HepG2 (cell line): ENCODE results near the gene CYP2W1. TPM values are rescaled to one million over a fixed set of nuclear protein-coding genes. Genes with fewer than 3 reads are reported as not detected.

Experiments
- BORCS8-MEF2B ChIP-seq: sonication (generic); formaldehyde crosslinking; IDR thresholded peaks from 2 replicates; pipeline ENCODE4 v1.8.0; 2022; ENCODE audit warnings: mild to moderate bottlenecking, missing genetic modification reagents
- DNMT1 ChIP-seq: sonication (generic); formaldehyde crosslinking; IDR thresholded peaks from 2 replicates; pipeline ENCODE4 v1.5.1; 2020; ENCODE audit warnings: mild to moderate bottlenecking, missing genetic modification reagents
- ELF4 ChIP-seq: sonication (generic); formaldehyde crosslinking; IDR thresholded peaks from 2 replicates; pipeline ENCODE4 v1.5.0; 2020; ENCODE audit warnings: missing genetic modification reagents, mild to moderate bottlenecking, moderate library complexity, borderline replicate concordance
- HOXA9 ChIP-seq: sonication (generic); formaldehyde crosslinking; IDR thresholded peaks from 2 replicates; pipeline ENCODE4 v1.8.1; 2022; ENCODE audit warnings: missing genetic modification reagents, mild to moderate bottlenecking, moderate library complexity, borderline replicate concordance
- KLF9 ChIP-seq: IDR thresholded peaks from 2 replicates; pipeline ENCODE4 v1.6.1; 2016; ENCODE audit warnings: low read depth
- NBN ChIP-seq: fragments of 450-650 bp; conservative IDR thresholded peaks from 2 replicates; pipeline ENCODE4 v1.6.1; 2017
- NR3C1 ChIP-seq: sonication (generic); formaldehyde crosslinking; IDR thresholded peaks from 2 replicates; pipeline ENCODE4 v1.4.0; 2020; ENCODE audit warnings: missing genetic modification reagents
- REPIN1 ChIP-seq: sonication (generic); formaldehyde crosslinking; IDR thresholded peaks from 2 replicates; pipeline ENCODE4 v1.8.0; 2022; ENCODE audit warnings: missing genetic modification reagents, low read depth, mild to moderate bottlenecking, borderline replicate concordance
- SCMH1 ChIP-seq: sonication (generic); formaldehyde crosslinking; IDR thresholded peaks from 2 replicates; pipeline ENCODE4 v1.9.0; 2021; ENCODE audit warnings: missing genetic modification reagents, mild to moderate bottlenecking, borderline replicate concordance
- SPEN ChIP-seq: sonication (generic); formaldehyde crosslinking; IDR thresholded peaks from 2 replicates; pipeline ENCODE4 v1.5.1; 2020; ENCODE audit warnings: low read depth, mild to moderate bottlenecking, missing genetic modification reagents
- ZNF589 ChIP-seq: sonication (generic); formaldehyde crosslinking; conservative IDR thresholded peaks from 2 replicates; pipeline ENCODE4 v1.8.0; 2022; ENCODE audit warnings: mild to moderate bottlenecking, moderate library complexity, missing genetic modification reagents
- polyA plus RNA-seq, 8 experiments: library from polyadenylated mRNA; depleted of rRNA in 3 of 8; stranded (reverse) in 7 of 8; unstranded in 1 of 8; fragments of >200 nt; fragmentation: Illumina TruSeq in 4 of 8; extraction: Trizol in 4 of 8; gene quantifications; 2 replicates each; pipeline versions ENCODE4 v1.2.1 to v1.2.3, GENCODE V29; 2011 to 2016; ENCODE audit warnings: low read depth in 4 of 8, missing spikeins in 1 of 8, mixed read lengths in 1 of 8; ENCODE audit not compliant: insufficient read depth in 1 of 8
- total RNA-seq, 5 experiments: library from RNA; depleted of rRNA; stranded (reverse); fragments of >200 nt; fragmentation: Illumina TruSeq; extraction: Trizol; gene quantifications; 2 replicates each; pipeline ENCODE4 v1.2.3, GENCODE V29; 2016; ENCODE audit warnings: low read depth in 1 of 5
- TF ChIP-seq, protein P1 (sequence below): sonication (generic); formaldehyde crosslinking; IDR thresholded peaks from 2 replicates; pipeline ENCODE4 v1.4.0; 2020; ENCODE audit warnings: missing genetic modification reagents
- TF ChIP-seq, protein P2 (sequence below): sonication (generic); formaldehyde crosslinking; IDR thresholded peaks from 2 replicates; pipeline ENCODE4 v1.8.1; 2023; ENCODE audit warnings: missing genetic modification reagents, mild to moderate bottlenecking, borderline replicate concordance
- TF ChIP-seq, protein P3 (sequence below): sonication (generic); formaldehyde crosslinking; IDR thresholded peaks from 2 replicates; pipeline ENCODE4 v1.5.0; 2020; ENCODE audit warnings: mild to moderate bottlenecking, missing genetic modification reagents, borderline replicate concordance
- TF ChIP-seq, protein P4 (sequence below): IDR thresholded peaks from 2 replicates; pipeline ENCODE4 v1.6.1; 2016

Gene CYP2W1
- total and polyA plus RNA-seq, 2 of the 13 experiments (the other 11 are each of a cell fraction or from before 2014, with no cell fraction given): 19.5 to 31.7 TPM

DNA sequence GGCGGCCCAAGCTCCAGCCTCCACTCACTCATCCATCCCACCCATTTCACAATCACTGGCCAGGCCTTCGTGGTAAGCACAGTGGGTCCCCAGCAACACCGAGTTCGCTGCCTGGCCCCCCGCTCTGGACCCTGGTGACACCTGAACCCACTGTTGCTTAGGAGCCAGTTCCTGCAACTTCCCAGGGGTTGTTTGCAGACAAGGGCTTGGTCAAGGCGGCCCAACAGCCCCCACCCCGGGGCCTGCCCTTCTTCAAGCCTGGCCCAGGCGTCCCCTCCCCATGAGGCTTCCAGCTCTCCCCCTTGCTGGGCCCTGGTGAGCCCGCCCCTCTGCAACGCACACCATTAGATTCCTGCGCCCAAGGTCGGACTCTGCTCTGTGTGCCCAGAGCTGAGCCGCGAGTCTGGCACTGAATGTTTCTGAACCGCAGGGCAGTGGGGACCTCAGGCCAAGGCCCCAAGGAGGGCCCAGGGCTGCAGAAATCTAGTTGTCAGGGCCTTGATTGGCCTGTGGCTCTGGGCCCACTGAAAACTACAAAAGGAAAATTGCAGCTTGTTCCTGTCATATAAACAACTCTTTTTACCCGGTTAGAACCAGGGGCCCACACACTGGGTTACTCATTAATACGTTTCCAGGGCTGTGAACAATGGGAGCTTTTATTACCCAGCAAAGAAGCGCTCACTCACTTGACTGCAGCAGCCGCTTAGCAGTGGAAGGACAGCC is 5.5 kb upstream of the CYP2W1 start (continued):
- TF ChIP-seq, protein P1, sequence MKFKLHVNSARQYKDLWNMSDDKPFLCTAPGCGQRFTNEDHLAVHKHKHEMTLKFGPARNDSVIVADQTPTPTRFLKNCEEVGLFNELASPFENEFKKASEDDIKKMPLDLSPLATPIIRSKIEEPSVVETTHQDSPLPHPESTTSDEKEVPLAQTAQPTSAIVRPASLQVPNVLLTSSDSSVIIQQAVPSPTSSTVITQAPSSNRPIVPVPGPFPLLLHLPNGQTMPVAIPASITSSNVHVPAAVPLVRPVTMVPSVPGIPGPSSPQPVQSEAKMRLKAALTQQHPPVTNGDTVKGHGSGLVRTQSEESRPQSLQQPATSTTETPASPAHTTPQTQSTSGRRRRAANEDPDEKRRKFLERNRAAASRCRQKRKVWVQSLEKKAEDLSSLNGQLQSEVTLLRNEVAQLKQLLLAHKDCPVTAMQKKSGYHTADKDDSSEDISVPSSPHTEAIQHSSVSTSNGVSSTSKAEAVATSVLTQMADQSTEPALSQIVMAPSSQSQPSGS (CRISPR knock-in tag): peak; percentile 70
- TF ChIP-seq BORCS8-MEF2B (CRISPR knock-in tag) (peak; percentile 65; the same call in 1 of the 2 replicates), HOXA9 (CRISPR knock-in tag) (no peak), SCMH1 (CRISPR knock-in tag) (no peak), DNMT1 (CRISPR knock-in tag) (no peak), ELF4 (no peak), NR3C1 (CRISPR knock-in tag) (no peak), REPIN1 (CRISPR knock-in tag) (peak; percentile 95), NBN (no peak), ZNF589 (CRISPR knock-in tag) (no peak), KLF9 (peak; percentile 55; the same call in 1 of the 2 replicates), SPEN (CRISPR knock-in tag) (peak; percentile 84; the same call in 1 of the 2 replicates)
- TF ChIP-seq, protein P2, sequence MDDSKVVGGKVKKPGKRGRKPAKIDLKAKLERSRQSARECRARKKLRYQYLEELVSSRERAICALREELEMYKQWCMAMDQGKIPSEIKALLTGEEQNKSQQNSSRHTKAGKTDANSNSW (CRISPR knock-in tag): no peak
- TF ChIP-seq, protein P3, sequence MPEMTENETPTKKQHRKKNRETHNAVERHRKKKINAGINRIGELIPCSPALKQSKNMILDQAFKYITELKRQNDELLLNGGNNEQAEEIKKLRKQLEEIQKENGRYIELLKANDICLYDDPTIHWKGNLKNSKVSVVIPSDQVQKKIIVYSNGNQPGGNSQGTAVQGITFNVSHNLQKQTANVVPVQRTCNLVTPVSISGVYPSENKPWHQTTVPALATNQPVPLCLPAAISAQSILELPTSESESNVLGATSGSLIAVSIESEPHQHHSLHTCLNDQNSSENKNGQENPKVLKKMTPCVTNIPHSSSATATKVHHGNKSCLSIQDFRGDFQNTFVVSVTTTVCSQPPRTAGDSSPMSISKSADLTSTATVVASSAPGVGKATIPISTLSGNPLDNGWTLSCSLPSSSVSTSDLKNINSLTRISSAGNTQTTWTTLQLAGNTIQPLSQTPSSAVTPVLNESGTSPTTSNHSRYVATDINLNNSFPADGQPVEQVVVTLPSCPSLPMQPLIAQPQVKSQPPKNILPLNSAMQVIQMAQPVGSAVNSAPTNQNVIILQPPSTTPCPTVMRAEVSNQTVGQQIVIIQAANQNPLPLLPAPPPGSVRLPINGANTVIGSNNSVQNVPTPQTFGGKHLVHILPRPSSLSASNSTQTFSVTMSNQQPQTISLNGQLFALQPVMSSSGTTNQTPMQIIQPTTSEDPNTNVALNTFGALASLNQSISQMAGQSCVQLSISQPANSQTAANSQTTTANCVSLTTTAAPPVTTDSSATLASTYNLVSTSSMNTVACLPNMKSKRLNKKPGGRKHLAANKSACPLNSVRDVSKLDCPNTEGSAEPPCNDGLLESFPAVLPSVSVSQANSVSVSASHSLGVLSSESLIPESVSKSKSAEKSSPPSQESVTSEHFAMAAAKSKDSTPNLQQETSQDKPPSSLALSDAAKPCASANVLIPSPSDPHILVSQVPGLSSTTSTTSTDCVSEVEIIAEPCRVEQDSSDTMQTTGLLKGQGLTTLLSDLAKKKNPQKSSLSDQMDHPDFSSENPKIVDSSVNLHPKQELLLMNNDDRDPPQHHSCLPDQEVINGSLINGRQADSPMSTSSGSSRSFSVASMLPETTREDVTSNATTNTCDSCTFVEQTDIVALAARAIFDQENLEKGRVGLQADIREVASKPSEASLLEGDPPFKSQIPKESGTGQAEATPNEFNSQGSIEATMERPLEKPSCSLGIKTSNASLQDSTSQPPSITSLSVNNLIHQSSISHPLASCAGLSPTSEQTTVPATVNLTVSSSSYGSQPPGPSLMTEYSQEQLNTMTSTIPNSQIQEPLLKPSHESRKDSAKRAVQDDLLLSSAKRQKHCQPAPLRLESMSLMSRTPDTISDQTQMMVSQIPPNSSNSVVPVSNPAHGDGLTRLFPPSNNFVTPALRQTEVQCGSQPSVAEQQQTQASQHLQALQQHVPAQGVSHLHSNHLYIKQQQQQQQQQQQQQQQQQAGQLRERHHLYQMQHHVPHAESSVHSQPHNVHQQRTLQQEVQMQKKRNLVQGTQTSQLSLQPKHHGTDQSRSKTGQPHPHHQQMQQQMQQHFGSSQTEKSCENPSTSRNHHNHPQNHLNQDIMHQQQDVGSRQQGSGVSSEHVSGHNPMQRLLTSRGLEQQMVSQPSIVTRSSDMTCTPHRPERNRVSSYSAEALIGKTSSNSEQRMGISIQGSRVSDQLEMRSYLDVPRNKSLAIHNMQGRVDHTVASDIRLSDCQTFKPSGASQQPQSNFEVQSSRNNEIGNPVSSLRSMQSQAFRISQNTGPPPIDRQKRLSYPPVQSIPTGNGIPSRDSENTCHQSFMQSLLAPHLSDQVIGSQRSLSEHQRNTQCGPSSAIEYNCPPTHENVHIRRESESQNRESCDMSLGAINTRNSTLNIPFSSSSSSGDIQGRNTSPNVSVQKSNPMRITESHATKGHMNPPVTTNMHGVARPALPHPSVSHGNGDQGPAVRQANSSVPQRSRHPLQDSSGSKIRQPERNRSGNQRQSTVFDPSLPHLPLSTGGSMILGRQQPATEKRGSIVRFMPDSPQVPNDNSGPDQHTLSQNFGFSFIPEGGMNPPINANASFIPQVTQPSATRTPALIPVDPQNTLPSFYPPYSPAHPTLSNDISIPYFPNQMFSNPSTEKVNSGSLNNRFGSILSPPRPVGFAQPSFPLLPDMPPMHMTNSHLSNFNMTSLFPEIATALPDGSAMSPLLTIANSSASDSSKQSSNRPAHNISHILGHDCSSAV (CRISPR knock-in tag): no peak
- TF ChIP-seq, protein P4, sequence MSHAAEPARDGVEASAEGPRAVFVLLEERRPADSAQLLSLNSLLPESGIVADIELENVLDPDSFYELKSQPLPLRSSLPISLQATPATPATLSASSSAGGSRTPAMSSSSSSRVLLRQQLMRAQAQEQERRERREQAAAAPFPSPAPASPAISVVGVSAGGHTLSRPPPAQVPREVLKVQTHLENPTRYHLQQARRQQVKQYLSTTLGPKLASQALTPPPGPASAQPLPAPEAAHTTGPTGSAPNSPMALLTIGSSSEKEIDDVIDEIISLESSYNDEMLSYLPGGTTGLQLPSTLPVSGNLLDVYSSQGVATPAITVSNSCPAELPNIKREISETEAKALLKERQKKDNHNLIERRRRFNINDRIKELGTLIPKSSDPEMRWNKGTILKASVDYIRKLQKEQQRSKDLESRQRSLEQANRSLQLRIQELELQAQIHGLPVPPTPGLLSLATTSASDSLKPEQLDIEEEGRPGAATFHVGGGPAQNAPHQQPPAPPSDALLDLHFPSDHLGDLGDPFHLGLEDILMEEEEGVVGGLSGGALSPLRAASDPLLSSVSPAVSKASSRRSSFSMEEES (CRISPR knock-in tag): peak; percentile 72
